Renal cortical epithelial cell (primary cell): Measurements from ENCODE around the gene HIRA. TPM values are rescaled to one million over a fixed set of nuclear protein-coding genes. Genes with fewer than 3 reads are reported as not detected.
A peak's percentile ranks its signal among the peaks of the same experiment; 100 is the strongest.
"Not testable (repeated sequence)": the region's sequence is repeated elsewhere in the genome, so short reads cannot be mapped to it uniquely, and the experiment has no call there.

Experiments
- DNase-seq: peaks from one replicate; pipeline ENCODE4 v3.0.0-alpha.2; 2011; ENCODE audit warnings: low read depth
- total RNA-seq: library from RNA; depleted of rRNA; stranded (reverse); fragments of >200 nt; gene quantifications from 2 replicates; pipeline ENCODE4 v1.2.3, GENCODE V29; 2014

HIRA gene
- total RNA-seq, 1 donor from 2014 or later = 41.5 TPM

- DNase-seq = no peak
Measured at GRCh38 chr22:19385221-19385906, 46.2 kb downstream of the HIRA start.

DNA sequence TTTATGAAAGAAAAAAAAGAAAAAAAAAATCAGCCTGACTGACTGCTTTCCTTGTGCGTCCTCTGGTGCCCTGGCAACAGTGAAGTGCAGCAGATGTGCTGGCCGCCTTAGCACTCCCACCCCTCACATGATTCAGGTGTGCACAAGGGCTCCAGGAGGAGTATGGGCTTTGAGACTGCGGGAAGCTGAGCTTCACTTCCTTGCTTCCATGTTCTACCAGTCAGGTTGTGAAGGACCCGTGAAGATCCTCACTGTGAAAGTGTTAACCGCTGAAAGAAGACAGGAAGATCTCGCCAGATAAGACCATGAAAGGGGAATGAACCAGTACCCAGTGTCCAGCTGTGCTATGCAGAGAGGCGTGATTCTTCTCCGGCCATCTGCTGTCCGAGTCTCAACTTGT is 48.2 kb downstream of the HIRA start:
- no peak for DNase-seq

DNA sequence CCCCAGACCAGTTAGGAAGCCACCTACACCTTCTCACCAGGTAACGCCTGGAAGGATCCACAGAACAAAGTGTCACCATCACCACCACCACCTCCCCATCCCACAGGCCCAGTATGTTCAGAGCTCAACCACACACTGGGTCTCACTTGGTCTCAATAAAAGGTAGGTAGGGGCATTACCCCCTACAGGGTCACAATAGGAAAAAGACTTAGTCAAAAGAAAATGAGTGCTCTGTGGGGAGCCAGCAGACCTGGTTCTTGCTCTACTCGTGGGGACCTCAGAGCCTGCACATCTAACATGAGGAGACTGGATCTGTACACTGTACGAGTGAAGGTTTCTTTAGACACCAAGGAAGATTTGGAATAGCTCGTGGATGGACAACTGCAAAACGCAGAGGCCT is 49.3 kb downstream of the HIRA start:
- no peak for DNase-seq

DNA sequence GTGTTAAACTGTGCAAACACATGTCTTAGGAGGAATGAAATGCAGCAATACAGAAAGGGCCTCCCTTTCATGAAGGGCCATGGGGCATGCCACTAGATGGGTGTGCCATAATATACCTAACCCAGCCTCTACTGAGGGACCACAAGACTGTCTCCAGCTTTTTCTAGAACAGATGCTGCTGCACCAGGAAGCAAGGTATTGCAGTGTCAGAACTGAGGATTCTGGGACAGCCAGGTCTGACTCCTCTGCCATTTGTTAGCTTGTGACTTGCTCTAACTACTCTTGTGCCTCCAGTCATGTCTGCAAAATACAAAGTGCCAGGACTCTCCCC is 53.2 kb downstream of the HIRA start:
- DNase-seq = no peak

GRCh38 chr22:19377565-19378343 is 53.8 kb downstream of the HIRA start:
- DNase-seq = no peak

DNA sequence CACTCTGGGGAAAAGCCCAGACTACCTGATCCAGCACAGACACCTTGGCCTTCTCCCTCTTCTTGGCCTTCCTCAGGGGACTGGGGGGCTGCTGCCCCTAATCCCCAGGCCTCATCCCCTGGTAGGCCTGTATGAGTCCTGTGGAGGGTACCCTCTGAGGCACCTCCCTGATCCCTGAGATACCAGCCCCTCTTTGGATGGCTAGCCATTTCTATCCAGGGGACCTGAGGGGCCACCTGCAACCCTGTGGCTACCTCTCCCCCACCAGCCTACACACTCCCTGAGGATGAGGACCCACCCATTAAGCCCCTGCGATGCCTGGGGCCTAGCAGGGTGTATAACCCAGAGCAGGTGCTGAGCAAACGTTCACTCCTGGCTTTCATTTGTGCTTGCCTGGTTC is 54.6 kb downstream of the HIRA start:
- DNase-seq = no peak

- no peak for DNase-seq
Measured at GRCh38 chr22:19376247-19376646, 55.3 kb downstream of the HIRA start.

DNA sequence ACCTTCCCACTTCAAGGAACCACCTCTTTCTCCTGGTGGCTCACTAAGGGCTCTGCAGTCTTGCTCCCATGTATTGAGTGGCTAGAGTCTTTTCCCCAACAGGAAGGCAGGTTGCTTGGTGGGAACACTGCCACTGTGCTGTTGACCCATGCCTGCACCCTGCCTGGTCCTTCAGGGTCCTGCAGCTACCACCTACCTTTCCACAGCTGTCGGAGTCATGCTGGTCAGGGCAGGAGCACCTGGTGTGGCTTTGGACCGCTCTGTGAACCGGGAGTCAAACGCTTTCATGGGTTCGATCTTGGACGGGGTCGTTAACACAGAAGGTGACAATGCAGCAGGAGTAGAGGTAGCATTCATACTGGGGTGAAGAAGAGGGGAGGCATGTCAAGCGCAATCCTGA is 56.1 kb downstream of the HIRA start:
- DNase-seq = no peak

DNA sequence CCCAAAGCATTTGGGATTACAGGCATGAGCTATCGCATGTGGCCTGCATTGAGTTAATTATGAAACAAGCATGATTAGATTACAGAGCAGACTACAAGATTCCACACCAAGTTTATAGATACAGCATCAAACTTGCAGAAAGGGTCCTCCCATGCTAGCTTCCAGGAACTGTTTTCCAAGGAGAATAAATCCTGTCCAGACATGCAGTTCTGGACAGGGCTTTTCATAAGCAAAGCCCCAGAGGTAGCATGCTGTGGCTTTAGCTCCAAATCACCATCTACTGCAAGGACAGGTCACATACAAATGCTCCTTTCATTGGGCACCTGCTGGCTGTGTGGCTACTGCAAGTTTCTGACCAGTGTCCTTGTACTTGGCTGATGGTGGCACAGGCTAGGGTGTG is 57.1 kb downstream of the HIRA start:
- no peak for DNase-seq

GRCh38 chr22:19373450-19373849 is 58.1 kb downstream of the HIRA start:
- no peak for DNase-seq

DNA sequence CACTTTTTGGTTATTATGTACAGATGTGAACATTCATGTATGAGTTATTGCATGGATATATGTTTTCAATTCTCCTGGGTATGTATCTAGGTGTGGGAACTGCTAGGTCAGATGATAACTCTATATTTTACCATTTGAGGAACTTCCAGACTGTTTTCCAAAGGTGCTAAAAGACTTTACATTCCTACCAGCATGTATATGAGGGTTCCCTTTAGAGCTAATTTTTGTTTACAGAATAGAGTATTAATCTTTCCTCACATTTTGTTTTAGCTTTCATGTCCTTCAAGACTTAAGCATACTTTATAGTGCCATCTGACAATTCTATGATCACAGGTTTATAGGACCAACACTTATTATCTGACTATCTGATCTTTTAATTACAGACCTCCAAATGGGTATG is 59.6 kb downstream of the HIRA start:
- no peak for DNase-seq

DNA sequence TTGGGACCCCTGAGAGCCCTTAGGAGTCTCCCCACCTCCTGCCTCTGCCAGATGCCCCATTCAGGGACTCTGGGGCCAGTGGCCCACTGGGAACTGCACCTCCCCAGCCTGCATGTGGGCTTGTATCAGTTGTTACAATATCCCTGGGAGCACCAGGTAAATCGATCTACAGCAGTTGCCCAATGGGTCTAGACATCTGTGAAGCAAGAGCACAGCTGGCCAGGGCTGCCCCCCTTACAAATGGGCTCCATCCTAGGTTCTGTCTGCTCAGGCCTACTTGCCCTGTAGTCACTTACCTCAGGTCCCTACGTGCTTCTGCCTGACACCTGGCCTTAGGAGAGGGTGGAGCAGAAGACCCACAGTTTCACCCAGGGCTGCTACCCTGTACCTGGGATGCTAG is 62.7 kb downstream of the HIRA start:
- no peak for DNase-seq

DNA sequence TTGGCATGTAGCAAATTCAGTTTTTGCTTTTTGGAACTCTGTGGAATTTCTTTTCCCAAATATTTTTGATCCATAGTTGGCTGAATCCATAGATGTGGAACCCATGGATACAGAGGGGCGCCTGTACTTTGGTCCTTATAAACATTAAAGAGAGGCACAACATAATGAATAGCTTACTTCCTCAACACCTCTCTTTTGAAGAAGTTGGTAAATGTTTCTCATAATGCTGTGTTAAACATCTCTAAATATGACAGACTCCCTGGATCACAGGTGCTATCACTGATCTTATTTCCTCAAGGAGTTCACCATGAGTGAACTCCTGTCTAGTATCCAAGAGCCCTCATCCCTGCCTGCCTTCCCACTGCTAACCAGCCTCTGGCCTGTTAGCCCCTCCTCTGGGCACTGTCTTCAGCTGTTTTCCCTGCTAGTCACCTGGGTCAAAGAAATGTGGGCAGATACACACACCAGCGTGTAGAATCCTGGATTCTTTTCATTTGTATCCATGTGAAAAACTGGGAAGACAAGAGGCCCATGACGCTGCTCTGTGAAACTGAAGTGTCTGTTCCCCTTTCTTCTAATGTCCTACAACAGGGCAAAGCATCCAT is 63.7 kb downstream of the HIRA start:
- no peak for DNase-seq

- DNase-seq = not testable (repeated sequence)
Measured at GRCh38 chr22:19363541-19363940, 68.0 kb downstream of the HIRA start.

GRCh38 chr22:19361501-19362103 is 69.9 kb downstream of the HIRA start:
- peak; percentile 82 for DNase-seq

GRCh38 chr22:19360862-19361261 is 70.7 kb downstream of the HIRA start:
- no peak for DNase-seq

- DNase-seq = no peak
Measured at GRCh38 chr22:19360300-19360792, 71.2 kb downstream of the HIRA start.

GRCh38 chr22:19359554-19360299 is 71.8 kb downstream of the HIRA start:
- DNase-seq = no peak

DNA sequence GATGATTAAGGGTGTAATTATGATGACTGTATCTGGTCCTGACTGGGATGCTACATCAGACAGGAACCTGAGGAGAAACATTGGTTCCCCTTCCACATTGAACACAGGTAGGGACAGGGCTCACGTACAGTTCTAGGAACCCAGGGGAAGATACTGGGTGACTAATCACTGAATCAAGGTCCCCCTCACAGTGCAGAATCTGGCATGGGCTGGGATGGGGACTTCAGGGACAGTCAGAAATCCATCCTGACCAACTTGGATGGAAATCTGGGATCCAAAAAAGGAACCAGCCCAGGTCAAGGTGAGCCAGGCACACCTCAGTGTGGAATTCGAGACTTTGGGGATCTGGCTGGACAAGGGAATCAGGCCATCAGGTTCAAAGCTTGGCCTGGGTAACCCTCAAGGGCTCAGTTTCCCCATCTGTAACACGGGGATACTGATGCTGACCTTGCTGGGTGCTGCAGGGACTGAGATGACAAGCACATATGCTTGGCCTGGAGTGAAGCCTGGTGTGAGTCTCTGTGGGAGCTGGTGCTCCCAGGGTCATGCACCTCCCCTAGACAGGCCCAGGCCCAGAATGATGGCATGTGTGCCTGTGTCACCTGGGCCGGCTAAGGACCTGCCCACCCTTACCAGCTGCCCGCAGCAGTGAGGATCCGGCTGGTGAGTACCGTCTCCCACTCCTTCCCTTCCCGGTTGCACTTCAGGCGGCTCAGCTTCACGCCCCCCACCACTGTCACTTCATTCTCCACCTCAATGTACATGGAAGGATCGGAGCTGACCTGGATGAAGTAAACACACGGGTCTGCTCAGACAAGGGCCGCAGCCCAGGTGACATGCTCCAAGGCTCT is 72.6 kb downstream of the HIRA start:
- DNase-seq = no peak

- no peak for DNase-seq
Measured at GRCh38 chr22:19358195-19358594, 73.3 kb downstream of the HIRA start.
